Measurements from ENCODE around the gene VPS39.

The VPS39 gene

DNA sequence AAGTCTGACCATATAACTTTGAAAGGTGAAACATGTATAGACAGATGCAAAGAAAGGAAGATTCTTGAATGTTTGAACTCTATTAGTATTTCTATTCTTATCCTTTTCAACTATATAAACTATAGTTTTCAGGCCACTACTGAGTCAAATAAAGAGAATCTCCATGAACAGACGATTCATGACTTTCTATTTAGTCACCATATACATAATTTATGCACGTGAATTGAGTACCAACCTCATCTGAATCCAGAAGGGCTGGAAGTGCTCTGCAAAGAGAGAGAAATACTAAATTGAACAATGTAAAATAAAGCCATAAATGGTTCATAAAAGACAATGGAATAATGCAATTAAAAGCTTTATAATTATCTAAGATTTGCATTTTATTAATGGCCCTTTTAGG is 9.5 kb upstream of the VPS39 start:
- H3K9ac ChIP-seq (ENCODE audit: low read length), result no peak overlapping the region
- H3K36me3 ChIP-seq (replicated peaks; ENCODE audit: low read depth, low read length), result peaks cover 34% of the 10 kb centered on the region
- H3K4me3 ChIP-seq (ENCODE audit: low read length), result no peak overlapping the region
- peaks cover 12% of the 10 kb centered on the region for H3K4me1 ChIP-seq (ENCODE audit: low read length)
- no peak overlapping the region for H3K27ac ChIP-seq (ENCODE audit: low read length)
- H4K20me1 ChIP-seq (ENCODE audit: insufficient read depth, low read length), result no peaks in the 10 kb centered on the region
- no peaks in the 10 kb centered on the region for H3K27me3 ChIP-seq (ENCODE audit: low read depth, low read length)
- H3K79me2 ChIP-seq (ENCODE audit: low read length), result no peaks in the 10 kb centered on the region
- TF ChIP-seq, protein P1, sequence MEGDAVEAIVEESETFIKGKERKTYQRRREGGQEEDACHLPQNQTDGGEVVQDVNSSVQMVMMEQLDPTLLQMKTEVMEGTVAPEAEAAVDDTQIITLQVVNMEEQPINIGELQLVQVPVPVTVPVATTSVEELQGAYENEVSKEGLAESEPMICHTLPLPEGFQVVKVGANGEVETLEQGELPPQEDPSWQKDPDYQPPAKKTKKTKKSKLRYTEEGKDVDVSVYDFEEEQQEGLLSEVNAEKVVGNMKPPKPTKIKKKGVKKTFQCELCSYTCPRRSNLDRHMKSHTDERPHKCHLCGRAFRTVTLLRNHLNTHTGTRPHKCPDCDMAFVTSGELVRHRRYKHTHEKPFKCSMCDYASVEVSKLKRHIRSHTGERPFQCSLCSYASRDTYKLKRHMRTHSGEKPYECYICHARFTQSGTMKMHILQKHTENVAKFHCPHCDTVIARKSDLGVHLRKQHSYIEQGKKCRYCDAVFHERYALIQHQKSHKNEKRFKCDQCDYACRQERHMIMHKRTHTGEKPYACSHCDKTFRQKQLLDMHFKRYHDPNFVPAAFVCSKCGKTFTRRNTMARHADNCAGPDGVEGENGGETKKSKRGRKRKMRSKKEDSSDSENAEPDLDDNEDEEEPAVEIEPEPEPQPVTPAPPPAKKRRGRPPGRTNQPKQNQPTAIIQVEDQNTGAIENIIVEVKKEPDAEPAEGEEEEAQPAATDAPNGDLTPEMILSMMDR (IDR thresholded peaks at IDR 0.05; ENCODE audit: low read depth, low read length), result no peak
- TF ChIP-seq EZH2phosphoT487 (IDR thresholded peaks at IDR 0.05; ENCODE audit: low read depth), result no peak
- no peak overlapping the region for H3K4me2 ChIP-seq (ENCODE audit: low read length)
- H3K9me3 ChIP-seq (ENCODE audit: insufficient read depth, low read length), result no peaks in the 10 kb centered on the region
- H2AFZ ChIP-seq (ENCODE audit: low read depth, low read length), result no peak overlapping the region

DNA sequence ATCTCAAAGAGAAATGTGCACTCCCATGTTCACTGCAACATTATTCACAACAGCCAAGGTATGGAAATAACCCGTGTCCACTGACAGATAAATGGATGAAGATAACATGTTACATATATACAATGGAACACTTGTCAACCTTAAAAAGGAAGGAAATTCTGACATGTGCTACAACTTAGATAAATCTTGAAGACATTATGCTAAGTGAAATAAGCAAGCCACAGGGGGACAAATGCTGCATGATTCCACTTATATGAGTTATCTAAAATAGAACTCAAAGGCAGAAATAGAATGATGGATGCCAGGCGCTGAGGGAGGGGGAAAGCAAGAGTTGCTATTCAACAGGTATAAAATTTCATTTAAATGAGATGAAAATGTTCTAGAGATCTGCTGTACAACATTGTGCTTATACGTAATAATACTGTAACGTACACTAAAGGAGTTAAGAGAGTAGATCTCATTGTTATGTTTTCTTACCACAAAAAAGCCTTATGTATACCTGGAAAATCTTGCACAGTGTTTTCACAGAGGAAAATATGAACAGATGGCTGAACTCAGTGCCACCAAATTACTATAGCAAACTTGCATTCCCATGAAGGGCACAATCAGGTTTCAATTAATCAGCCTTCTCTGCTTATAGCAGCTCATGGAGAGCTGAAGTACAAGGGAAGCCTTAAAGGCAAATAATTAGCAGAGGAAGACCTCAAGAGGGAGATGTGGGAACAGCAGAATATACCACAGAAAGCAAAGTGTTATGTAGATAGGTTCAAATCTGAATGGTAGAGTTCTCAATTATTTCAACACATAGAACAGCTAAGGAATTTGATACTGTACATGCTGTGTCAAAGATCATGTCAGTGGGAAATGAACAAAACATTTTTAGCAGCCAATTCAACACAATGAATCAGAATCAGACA is 8.1 kb upstream of the VPS39 start:
- H3K27me3 ChIP-seq (ENCODE audit: low read depth, low read length), result no peaks in the 10 kb centered on the region
- no peaks in the 10 kb centered on the region for H3K9me3 ChIP-seq (ENCODE audit: insufficient read depth, low read length)
- H3K4me3 ChIP-seq (ENCODE audit: low read length), result no peak overlapping the region
- H3K36me3 ChIP-seq (replicated peaks; ENCODE audit: low read depth, low read length), result peaks cover 38% of the 10 kb centered on the region
- H4K20me1 ChIP-seq (ENCODE audit: insufficient read depth, low read length), result no peaks in the 10 kb centered on the region
- H3K27ac ChIP-seq (ENCODE audit: low read length), result no peak overlapping the region
- peaks cover 12% of the 10 kb centered on the region for H3K4me1 ChIP-seq (ENCODE audit: low read length)
- no peak overlapping the region for H2AFZ ChIP-seq (ENCODE audit: low read depth, low read length)
- H3K4me2 ChIP-seq (ENCODE audit: low read length), result no peak overlapping the region
- TF ChIP-seq, protein P1 (IDR thresholded peaks at IDR 0.05; ENCODE audit: low read depth, low read length), result peak; percentile 23; the same call in 1 of the 2 replicates
- no peak for TF ChIP-seq EZH2phosphoT487 (IDR thresholded peaks at IDR 0.05; ENCODE audit: low read depth)
- H3K79me2 ChIP-seq (ENCODE audit: low read length), result no peaks in the 10 kb centered on the region
- no peak overlapping the region for H3K9ac ChIP-seq (ENCODE audit: low read length)

DNA sequence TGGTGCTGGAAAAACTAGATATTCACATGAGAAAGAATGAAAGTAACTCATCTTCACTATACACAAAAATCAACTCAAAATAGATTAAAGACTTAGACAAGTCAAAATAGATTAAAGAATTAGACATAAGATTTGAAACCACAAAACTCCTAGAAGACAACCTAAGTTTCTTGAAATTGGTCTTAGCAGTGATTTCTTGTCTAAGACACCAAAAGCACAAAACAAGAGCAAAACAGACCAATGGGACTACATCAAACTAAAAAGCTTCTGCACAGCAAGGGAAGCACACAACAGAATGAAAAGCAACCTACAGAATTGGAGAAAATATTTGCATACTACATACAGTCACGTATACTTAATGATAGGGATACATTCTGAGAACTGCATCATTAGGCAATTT is 6.5 kb upstream of the VPS39 start:
- no peak overlapping the region for H3K9ac ChIP-seq (ENCODE audit: low read length)
- H3K27me3 ChIP-seq (ENCODE audit: low read depth, low read length), result no peaks in the 10 kb centered on the region
- peaks cover 35% of the 10 kb centered on the region for H3K36me3 ChIP-seq (replicated peaks; ENCODE audit: low read depth, low read length)
- no peaks in the 10 kb centered on the region for H3K9me3 ChIP-seq (ENCODE audit: insufficient read depth, low read length)
- TF ChIP-seq, protein P1 (IDR thresholded peaks at IDR 0.05; ENCODE audit: low read depth, low read length), result no peak
- TF ChIP-seq EZH2phosphoT487 (IDR thresholded peaks at IDR 0.05; ENCODE audit: low read depth), result no peak
- H3K4me2 ChIP-seq (ENCODE audit: low read length), result no peak overlapping the region
- H4K20me1 ChIP-seq (ENCODE audit: insufficient read depth, low read length), result no peaks in the 10 kb centered on the region
- H3K4me3 ChIP-seq (ENCODE audit: low read length), result no peak overlapping the region
- no peaks in the 10 kb centered on the region for H3K79me2 ChIP-seq (ENCODE audit: low read length)
- H3K4me1 ChIP-seq (ENCODE audit: low read length), result peaks cover 10% of the 10 kb centered on the region
- H3K27ac ChIP-seq (ENCODE audit: low read length), result no peak overlapping the region
- H2AFZ ChIP-seq (ENCODE audit: low read depth, low read length), result no peak overlapping the region

DNA sequence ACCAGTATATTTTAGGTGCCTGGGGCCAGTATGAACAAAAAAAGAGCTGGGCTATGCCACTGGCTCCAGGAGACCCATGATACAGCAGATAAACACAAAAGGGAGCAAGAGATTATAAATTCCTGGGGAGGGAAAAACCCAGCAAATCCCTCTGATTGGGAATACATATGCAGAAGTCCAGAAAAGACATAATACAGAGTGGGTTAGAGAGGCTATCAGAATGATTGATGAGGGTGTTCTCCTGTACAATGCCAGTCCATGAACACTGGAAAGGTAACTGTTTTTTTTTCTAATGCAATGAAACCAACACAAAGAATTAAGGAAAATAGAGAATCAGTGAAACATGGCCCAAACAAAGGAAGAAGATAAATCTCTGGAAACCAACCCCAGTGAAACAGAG is 5.4 kb upstream of the VPS39 start:
- H2AFZ ChIP-seq (ENCODE audit: low read depth, low read length), result no peak overlapping the region
- H3K4me3 ChIP-seq (ENCODE audit: low read length), result no peak overlapping the region
- H3K4me2 ChIP-seq (ENCODE audit: low read length), result no peak overlapping the region
- H3K9ac ChIP-seq (ENCODE audit: low read length), result no peak overlapping the region
- no peak for TF ChIP-seq EZH2phosphoT487 (IDR thresholded peaks at IDR 0.05; ENCODE audit: low read depth)
- TF ChIP-seq, protein P1 (IDR thresholded peaks at IDR 0.05; ENCODE audit: low read depth, low read length), result no peak
- no peaks in the 10 kb centered on the region for H3K9me3 ChIP-seq (ENCODE audit: insufficient read depth, low read length)
- H3K27me3 ChIP-seq (ENCODE audit: low read depth, low read length), result no peaks in the 10 kb centered on the region
- H3K36me3 ChIP-seq (replicated peaks; ENCODE audit: low read depth, low read length), result peaks cover 35% of the 10 kb centered on the region
- no peak overlapping the region for H3K27ac ChIP-seq (ENCODE audit: low read length)
- peaks cover 3% of the 10 kb centered on the region for H3K4me1 ChIP-seq (ENCODE audit: low read length)
- H4K20me1 ChIP-seq (ENCODE audit: insufficient read depth, low read length), result no peaks in the 10 kb centered on the region
- H3K79me2 ChIP-seq (ENCODE audit: low read length), result no peaks in the 10 kb centered on the region
